AG04450 (cell line): ENCODE data around the gene RAB6C. TPM values are rescaled to one million over a fixed set of nuclear protein-coding genes. Genes with fewer than 3 reads are reported as not detected.
"Not testable (repeated sequence)": the region's sequence is repeated elsewhere in the genome, so short reads cannot be mapped to it uniquely, and the experiment has no call there.

Experiments
- CTCF ChIA-PET: fragments of 300-600, 350-600 bp; formaldehyde crosslinking; extraction: SDS; loops from one replicate; lab custom pipeline; 2022; ENCODE audit warnings: antibody characterized with exemption, inconsistent platforms; lab: Charles Lee
- POLR2A ChIA-PET: fragments of 350-600 bp; formaldehyde crosslinking; extraction: SDS; loops from one replicate; lab custom pipeline; 2021; ENCODE audit warnings: antibody characterized with exemption, inconsistent platforms; lab: Yijun Ruan, JAX
- DNase-seq: peaks from one replicate; pipeline ENCODE4 v3.0.0-alpha.2; 2011; ENCODE audit warnings: low read depth, low spot score
- H3K27ac ChIP-seq: one replicate; pipeline ENCODE4 v1.5.1; 2012; ENCODE audit warnings: low read depth, low read length, control low read depth
- H3K27me3 ChIP-seq: one replicate; pipeline ENCODE4 v1.6.0; 2012; ENCODE audit warnings: low read length; ENCODE audit not compliant: control insufficient read depth, insufficient read depth
- H3K4me3 ChIP-seq: 2 replicates; pipeline ENCODE4 v1.5.1; 2011; ENCODE audit warnings: mild to moderate bottlenecking, low read depth, low read length, control low read depth
- H3K9me3 ChIP-seq: 2 replicates; pipeline ENCODE4 v1.5.1; 2012; ENCODE audit warnings: low read length; ENCODE audit not compliant: control insufficient read depth, insufficient read depth
- polyA plus RNA-seq: library from polyadenylated mRNA; depleted of rRNA; stranded (reverse); fragments of >200 nt; gene quantifications from 2 replicates; pipeline ENCODE4 v1.2.3, GENCODE V29; 2011
- TF ChIP-seq, protein P1 (sequence below): IDR thresholded peaks from 2 replicates; pipeline ENCODE4 v1.5.1; 2011; ENCODE audit warnings: low read depth, low read length, control low read depth, inconsistent platforms

RAB6C gene
- polyA plus RNA-seq, 1 experiment, result not detected

DNA sequence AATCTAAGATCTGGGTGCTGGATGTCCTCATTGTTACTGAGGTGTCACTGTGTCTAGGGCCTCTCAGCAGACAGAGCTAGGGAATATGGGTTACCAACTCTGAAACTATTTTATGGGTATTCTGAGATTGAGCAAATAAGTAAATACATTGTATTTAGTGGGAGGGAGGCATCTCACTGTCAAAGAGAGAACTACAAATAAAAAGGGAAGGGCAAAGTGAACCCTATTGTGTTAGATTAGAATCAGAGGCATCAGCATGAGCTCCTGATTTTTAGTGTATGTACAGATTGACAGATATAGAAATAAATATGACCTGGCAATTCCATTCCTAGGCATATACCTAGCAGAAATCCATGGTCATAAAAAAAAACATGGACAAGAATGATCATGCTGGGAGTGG lies 33.9 kb upstream of the RAB6C start:
- no peaks in the 10 kb centered on the region for H3K9me3 ChIP-seq

DNA sequence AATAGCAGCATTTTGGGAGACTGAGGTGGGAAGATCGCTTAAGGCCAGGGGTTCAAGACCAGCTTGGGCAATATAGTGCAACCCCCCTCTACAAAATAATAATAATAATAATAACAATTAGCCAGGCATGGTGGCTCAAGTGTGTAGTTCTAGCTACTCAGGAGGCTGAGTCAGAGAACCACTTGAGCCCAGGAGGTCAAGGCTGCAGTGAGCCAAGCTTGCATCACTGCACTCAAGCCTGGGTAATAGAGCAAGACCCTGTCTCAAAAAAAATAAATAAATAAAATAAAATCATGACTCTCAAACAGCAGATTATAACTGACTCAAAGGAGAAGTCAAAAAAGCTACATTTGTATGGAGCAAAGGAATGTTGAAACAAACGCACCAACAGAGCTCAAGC lies 31.8 kb upstream of the RAB6C start:
- POLR2A ChIA-PET, CTCF ChIA-PET, DNase-seq: not testable (repeated sequence)

More for the DNA sequence above, 33.9 kb upstream of the RAB6C start:
- Histone ChIP-seq H3K27ac (no peak overlapping the region), H3K4me3 (no peak overlapping the region), H3K27me3 (no peaks in the 10 kb centered on the region)
- ChIA-PET POLR2A (no interaction called here), CTCF (no interaction called here)
- TF ChIP-seq, protein P1, sequence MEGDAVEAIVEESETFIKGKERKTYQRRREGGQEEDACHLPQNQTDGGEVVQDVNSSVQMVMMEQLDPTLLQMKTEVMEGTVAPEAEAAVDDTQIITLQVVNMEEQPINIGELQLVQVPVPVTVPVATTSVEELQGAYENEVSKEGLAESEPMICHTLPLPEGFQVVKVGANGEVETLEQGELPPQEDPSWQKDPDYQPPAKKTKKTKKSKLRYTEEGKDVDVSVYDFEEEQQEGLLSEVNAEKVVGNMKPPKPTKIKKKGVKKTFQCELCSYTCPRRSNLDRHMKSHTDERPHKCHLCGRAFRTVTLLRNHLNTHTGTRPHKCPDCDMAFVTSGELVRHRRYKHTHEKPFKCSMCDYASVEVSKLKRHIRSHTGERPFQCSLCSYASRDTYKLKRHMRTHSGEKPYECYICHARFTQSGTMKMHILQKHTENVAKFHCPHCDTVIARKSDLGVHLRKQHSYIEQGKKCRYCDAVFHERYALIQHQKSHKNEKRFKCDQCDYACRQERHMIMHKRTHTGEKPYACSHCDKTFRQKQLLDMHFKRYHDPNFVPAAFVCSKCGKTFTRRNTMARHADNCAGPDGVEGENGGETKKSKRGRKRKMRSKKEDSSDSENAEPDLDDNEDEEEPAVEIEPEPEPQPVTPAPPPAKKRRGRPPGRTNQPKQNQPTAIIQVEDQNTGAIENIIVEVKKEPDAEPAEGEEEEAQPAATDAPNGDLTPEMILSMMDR, result no peak
- DNase-seq, result no peak

DNA sequence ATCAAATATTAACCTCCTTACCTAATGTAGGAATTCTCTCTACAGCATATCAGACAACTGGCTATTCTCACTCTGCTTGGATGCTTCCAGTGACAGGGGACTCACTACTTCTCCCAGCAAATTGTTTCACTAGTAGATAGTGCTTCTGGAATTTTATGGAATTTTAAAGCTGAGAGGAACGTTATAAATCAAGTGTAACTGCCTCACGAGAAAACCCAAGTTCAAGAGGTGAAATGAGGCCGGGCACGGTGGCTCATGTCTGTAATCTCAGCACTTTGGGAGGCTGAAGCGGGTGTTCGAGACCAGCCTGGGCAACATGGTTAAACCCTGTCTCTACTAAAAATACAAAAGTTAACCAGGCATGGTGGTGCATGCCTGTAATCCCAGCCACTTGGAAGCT lies 23.3 kb upstream of the RAB6C start:
- H3K27me3 ChIP-seq, H3K9me3 ChIP-seq, H3K27ac ChIP-seq, POLR2A ChIA-PET, H3K4me3 ChIP-seq, DNase-seq, CTCF ChIA-PET: not testable (repeated sequence)

More for the DNA sequence above, 31.8 kb upstream of the RAB6C start:
- not testable (repeated sequence) for H3K27me3 ChIP-seq, H3K27ac ChIP-seq, H3K4me3 ChIP-seq, H3K9me3 ChIP-seq

DNA sequence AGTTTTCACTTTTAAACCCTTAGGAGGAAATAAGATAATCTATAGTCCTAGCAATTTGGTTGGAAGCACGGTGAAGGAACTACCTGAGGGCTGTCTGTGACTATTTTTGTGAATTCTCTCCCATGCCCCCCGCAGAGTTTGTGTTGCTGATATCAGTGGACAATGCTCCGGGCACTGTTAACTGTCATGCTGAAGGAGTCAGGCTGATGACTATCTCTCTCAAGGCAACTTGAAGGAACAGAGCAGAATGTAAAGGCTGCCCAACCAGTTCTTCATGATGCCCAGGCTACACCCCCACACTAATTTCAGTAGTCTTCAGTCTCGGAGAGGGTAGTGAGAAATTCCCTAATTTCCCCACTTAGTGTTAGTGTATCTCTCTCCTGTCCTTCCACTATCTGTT lies 21.6 kb upstream of the RAB6C start:
- H3K27me3 ChIP-seq, result no peaks in the 10 kb centered on the region
- POLR2A ChIA-PET, result no interaction called here
- no peak overlapping the region for H3K27ac ChIP-seq
- CTCF ChIA-PET, result no interaction called here
- no peak overlapping the region for H3K4me3 ChIP-seq
- TF ChIP-seq, protein P1, result no peak
- no peak for DNase-seq
- H3K9me3 ChIP-seq, result no peaks in the 10 kb centered on the region

DNA sequence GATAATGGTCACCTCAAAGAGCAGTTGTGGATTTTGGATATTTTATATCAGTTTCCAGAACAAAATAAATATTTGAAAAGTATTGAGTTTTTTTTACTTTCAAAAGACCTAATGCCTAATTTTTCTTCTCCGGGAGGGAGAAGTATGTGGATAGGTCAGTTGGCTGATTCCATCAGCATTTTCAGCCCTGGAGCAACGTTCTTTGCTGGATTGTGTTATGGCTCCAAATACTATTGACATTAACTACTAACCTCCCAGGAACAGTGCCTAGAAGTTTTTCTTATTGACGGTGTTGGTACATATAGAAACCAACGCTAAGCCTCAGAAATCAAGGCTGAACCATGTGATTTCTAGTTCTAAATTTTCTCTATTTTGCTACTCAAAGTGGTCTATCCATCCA lies 20.7 kb upstream of the RAB6C start:
- CTCF ChIA-PET, H3K4me3 ChIP-seq, POLR2A ChIA-PET, DNase-seq, H3K27me3 ChIP-seq, H3K9me3 ChIP-seq, H3K27ac ChIP-seq: not testable (repeated sequence)

DNA sequence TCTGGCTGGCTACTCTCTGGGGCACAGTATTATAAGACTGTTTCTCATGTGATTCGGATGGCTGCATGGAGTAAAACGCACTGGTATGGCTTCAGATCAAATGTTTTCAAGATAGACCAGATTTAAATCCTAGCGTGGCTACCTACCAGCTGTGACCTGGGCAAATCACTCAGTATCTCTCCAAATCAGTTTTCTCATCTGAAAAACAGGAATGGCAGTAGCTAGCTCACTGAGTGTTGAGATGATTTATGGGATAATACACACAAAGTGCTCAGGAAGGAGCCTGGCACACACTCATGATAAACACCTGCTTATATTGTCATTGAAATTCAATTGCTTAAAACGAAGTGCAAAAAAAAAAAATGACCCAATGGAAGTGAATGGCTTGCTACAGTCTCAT lies 10.9 kb upstream of the RAB6C start:
- DNase-seq, H3K4me3 ChIP-seq, H3K27ac ChIP-seq, H3K9me3 ChIP-seq, H3K27me3 ChIP-seq, POLR2A ChIA-PET, CTCF ChIA-PET: not testable (repeated sequence)

DNA sequence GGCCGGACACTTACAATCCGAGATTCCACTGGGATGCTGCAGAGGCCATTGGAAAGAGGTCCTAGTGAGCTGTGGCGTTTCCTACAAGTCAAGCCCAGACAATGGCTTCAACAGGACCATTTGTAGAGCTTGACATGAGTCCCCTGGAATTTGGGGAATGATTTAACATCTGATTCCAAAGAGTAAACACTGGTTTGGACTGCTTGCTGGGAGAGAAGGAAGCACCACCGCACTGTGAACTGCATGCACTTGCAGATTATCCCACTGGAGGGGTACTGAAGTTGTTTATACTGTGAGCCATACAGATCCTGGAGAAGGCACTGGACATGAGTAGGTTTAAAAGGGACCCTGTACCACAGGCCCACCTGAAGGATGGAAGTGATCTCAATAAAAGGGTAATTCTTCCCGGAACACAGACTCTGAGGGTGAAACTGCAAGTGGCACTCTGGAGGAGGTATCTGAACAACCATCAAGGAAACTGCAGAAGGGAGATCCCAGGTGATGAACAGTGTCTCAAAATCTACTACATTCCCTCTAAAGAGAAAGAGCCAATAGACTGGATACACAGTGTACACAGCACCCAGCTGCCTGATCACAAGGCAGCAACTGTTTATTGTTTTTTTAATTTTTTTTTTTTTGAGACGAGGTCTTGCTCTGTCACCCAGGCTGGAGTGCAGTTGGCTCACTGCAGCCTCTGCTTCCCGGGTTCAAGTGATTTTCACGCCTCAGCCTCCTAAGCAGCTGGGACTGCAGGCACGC lies 4.3 kb upstream of the RAB6C start:
- no peak overlapping the region for H3K4me3 ChIP-seq
- H3K27me3 ChIP-seq, result no peaks in the 10 kb centered on the region
- H3K9me3 ChIP-seq, result no peaks in the 10 kb centered on the region
- H3K27ac ChIP-seq, result no peak overlapping the region
- CTCF ChIA-PET, result no interaction called here
- TF ChIP-seq, protein P1, result no peak
- POLR2A ChIA-PET, result no interaction called here
- no peak for DNase-seq

DNA sequence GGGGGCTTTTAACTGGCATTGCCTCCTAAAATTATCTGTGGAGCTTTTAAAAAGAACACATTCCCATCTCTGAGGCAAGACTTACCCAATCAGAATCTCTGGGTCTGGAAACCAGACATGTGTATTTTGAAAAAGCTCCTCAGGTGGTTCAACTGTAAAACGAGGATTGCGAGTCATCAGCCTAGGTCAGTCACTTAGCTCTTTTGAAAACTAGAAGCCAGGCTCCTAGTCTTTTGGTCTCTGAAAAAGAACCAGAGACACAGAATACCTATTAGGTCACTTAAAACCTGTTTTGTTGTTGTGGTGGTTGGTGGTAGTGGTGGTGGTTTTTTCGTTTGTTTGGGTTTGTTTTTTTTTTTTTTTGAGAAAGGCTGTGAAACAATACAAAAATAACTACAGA lies 2.5 kb upstream of the RAB6C start:
- H3K27ac ChIP-seq, CTCF ChIA-PET, POLR2A ChIA-PET, H3K4me3 ChIP-seq, H3K27me3 ChIP-seq, DNase-seq, H3K9me3 ChIP-seq: not testable (repeated sequence)
